Neuron (in vitro differentiated cells): Measurements from ENCODE around the gene FGFR2.

ENCODE experiments used
- H2AFZ ChIP-seq: one replicate; pipeline ENCODE4 v1.6.1; 2013; ENCODE audit warnings: low read depth, mild to moderate bottlenecking, inconsistent platforms, low read length, moderate library complexity
- H3K27me3 ChIP-seq: one replicate; pipeline ENCODE4 v1.6.1; 2013; ENCODE audit warnings: low read length; ENCODE audit not compliant: insufficient read depth
- H3K36me3 ChIP-seq: one replicate; pipeline ENCODE4 v1.6.1; 2013; ENCODE audit warnings: low read length; ENCODE audit not compliant: insufficient read depth
- H3K4me1 ChIP-seq: one replicate; pipeline ENCODE4 v1.6.1; 2013; ENCODE audit warnings: low read length; ENCODE audit not compliant: insufficient read depth
- H3K4me3 ChIP-seq: 2 replicates; pipeline ENCODE4 v1.5.1; 2013; ENCODE audit warnings: mild to moderate bottlenecking, low read length, moderate library complexity
- H3K9me3 ChIP-seq: one replicate; pipeline ENCODE4 v1.6.1; 2013; ENCODE audit warnings: low read length

Gene FGFR2

DNA sequence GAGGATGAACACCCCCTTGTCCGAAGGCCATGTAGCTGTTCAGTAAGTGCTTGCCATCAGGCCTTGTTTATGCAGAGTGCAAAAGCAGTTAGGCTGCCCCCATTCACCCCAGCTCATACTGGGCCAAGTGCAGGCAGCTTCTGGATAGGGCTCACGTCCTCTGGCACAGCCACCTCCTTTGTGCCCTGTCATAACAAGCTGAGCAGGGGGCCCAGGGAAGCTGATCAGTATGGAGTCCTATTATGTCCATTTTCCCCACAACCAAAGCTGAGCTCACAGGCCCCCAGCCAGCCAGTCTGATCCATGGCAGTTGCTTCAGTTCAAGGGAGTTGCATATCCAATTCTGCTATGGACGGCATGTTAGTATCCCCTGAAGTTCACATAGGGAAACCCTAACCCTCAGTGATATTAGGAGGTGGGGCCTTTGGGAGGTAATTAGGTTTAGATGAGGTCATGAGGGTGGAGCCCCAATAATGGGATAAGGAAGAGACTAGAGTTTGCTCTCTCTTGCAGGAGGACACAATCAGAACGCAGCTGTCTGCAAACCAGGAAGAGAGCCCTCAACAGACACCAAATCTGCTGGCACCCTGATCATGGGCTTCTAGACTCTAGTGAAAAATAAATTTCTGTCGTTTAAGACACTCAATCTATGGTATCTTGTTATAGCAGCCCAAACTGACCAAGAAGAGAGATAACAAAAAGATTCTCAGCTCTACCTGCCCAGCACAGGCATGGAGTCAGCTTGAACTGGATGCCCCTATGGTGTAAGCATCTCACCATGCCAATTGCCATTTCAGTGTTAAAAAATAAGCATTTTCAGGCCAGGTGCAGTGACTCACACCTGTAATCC, 155.9 kb downstream of the FGFR2 start:
- Histone ChIP-seq H3K4me3 (no peak overlapping the region), H2AFZ (no peak overlapping the region), H3K4me1 (peaks cover 8% of the 10 kb centered on the region), H3K9me3 (no peaks in the 10 kb centered on the region), H3K36me3 (no peaks in the 10 kb centered on the region), H3K27me3 (no peaks in the 10 kb centered on the region)

DNA sequence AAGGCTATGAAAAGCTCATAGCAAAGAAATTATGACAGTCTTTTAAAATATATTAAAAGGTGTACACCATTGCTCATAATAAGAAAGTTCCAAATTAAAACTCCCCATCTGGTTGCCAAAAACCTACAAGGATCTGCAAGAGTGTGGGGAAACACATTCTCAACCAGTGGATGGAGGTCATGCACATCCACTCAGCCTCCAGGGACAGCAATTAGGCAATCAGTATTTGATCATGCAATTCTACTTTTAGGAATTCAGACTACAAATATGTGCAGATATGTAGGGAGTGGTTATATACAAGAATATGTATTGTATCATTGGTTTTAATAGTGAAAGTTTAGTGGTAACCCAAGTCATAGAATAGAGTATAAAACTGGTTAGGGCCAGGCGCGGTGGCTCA, 157.8 kb downstream of the FGFR2 start:
- Histone ChIP-seq H3K4me3 (no peak overlapping the region), H3K36me3 (no peaks in the 10 kb centered on the region), H3K9me3 (no peaks in the 10 kb centered on the region), H3K27me3 (no peaks in the 10 kb centered on the region), H3K4me1 (peaks cover 26% of the 10 kb centered on the region), H2AFZ (no peak overlapping the region)

DNA sequence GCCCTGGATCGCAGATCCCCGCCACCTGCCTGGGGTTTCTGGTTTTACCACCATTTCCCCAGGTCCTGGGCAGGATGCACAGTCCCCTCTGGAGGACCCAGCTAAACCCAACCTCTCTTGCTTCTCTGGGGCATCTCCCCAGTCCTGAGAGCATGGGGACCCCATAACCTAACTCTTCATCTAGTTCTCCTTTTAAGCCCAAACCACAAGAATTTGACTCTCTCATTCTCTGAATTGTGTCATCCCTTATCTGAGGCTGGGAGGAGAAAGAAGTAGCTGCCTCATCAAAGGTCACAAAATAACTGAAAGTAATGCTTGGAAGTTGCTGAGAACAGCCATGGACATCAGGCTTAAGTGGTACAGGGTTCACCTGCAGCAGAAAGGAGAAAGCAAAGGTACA, 159.9 kb downstream of the FGFR2 start:
- Histone ChIP-seq H3K27me3 (no peaks in the 10 kb centered on the region), H3K9me3 (no peaks in the 10 kb centered on the region), H3K4me3 (no peak overlapping the region), H3K36me3 (no peaks in the 10 kb centered on the region), H3K4me1 (peaks cover 37% of the 10 kb centered on the region), H2AFZ (no peak overlapping the region)

DNA sequence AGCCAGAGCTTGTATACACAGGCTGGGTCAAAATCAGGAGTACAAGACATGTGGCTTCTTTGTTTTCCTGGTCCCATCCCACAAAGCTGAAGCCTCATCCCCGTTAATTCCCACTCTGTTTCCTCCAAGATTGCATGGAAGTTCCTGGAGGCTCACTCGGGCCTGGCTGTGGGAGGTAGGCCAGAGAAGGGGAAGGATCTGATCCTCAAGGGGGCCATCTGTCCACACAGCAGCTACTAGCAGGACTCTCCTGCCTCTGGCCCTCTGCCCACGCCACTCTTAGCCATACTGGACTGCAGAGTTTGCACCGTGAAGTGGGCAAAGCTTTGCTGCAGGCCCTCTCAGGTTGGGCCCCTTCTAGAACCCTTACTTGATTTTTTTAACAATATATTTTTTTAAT, 160.6 kb downstream of the FGFR2 start:
- no peaks in the 10 kb centered on the region for H3K36me3 ChIP-seq
- no peak overlapping the region for H3K4me3 ChIP-seq
- peak overlapping the region; percentile 8 for H2AFZ ChIP-seq
- H3K27me3 ChIP-seq = no peaks in the 10 kb centered on the region
- H3K4me1 ChIP-seq = peaks cover 37% of the 10 kb centered on the region
- no peaks in the 10 kb centered on the region for H3K9me3 ChIP-seq

DNA sequence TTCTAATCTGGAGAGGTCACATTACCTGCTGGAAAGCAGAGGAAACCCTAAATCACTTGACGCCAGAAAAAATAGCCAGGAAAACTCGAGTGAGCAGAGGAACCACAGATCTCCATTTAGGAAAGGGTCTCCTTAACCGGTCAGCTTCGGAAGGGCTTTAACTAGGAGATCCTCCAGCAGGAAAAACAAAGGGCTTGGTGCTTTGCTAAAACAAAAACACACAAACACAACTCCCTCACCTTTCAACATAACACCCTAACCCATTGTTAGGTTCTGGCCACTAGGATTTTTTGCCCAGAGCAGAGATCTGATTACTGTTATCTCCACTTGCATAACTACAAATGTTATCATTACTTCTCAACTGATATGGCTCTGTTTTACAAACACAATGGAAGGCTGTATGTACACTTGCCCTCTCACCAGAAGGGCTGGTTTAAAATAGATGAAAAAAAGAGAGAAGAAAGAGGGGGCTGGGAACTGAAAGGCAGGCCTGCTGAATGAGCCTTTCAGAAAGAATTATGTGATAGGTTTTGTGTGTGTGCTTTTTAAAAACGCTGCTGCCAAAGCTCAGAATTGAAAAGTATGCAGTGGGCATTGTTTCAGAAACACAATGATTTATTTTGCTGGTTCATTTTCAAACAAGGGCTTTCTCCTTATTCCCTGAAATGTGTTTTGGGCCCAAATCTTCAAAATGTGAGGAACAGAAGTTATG, 161.5 kb downstream of the FGFR2 start:
- Histone ChIP-seq H3K4me3 (no peak overlapping the region), H3K27me3 (no peaks in the 10 kb centered on the region), H2AFZ (no peak overlapping the region), H3K36me3 (no peaks in the 10 kb centered on the region), H3K4me1 (peaks cover 32% of the 10 kb centered on the region), H3K9me3 (no peaks in the 10 kb centered on the region)

DNA sequence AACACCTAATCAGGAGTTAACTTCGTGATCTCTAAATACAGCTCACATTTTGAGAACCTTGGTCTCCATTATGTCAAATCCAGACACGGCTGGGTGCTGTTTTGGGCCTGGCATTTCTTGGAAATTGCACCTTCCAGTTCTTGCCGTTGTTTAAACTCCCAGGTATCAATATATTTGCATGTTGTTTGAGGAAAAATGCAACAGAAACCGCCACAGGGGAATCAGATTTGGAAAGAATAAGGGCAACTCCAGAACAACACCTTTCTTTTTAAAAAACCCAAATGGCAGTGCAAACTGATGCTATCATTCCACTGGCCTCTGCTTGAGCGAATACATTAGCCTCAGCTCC, 162.0 kb downstream of the FGFR2 start:
- Histone ChIP-seq H3K27me3 (no peaks in the 10 kb centered on the region), H3K4me1 (peaks cover 32% of the 10 kb centered on the region), H3K9me3 (no peaks in the 10 kb centered on the region), H3K36me3 (no peaks in the 10 kb centered on the region), H2AFZ (no peak overlapping the region), H3K4me3 (no peak overlapping the region)

DNA sequence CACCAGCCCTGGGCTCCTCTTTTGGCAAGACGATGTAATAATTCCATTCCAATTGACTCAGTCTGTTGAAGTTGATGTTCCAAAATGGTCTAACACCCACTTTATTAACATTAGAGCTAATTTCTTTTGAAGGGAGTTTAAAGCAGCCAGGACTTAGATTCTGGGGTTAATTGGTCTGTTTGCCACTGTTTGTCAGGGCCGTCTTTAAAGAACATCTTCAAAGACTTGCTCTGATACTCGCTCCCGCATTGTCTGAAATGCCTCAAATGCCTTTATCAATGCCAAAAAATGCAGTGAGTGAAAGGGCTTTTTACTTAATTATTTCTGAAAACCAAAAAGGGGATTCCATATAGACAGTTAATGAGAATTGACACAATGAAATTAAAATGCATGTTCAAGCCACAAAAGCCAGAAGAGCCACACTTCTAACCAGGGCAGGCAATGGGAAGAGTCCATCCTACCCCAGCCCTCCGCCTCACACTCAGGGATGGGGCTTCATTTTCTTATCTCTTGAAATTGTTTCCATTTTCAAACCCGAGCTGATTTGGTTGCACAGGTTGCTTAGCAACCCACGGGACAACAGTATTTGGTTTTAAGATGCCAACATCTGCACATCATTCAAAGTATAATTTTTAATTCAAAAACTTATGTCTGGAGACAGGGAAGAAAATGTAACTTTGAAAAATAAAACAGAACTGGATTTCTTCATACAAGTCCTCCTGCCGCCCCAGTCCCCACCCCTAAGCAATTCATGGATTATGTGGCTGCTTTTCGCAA, 163.0 kb downstream of the FGFR2 start:
- no peaks in the 10 kb centered on the region for H3K27me3 ChIP-seq
- H3K9me3 ChIP-seq = no peaks in the 10 kb centered on the region
- H2AFZ ChIP-seq = no peak overlapping the region
- H3K4me3 ChIP-seq = no peak overlapping the region
- H3K4me1 ChIP-seq = peaks cover 32% of the 10 kb centered on the region
- H3K36me3 ChIP-seq = no peaks in the 10 kb centered on the region

DNA sequence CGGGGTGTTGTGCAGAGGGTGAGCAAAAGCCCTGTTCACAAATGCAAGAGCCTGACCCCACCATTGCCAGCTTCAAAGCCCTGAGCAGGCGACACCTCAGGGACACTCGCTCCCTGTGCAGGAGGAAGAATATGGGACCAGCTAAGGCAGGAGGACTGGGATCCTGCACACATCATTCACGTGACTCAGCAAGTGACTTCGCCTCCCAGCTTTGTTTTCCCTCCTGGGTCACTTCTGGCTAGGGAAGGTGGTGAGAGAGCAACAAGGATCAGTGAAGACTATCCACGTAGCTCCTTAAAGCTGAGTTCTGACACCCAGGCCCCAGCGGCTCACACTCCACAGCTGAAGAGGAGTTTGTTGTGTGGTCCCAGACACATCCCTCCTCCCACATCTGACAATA, 164.3 kb downstream of the FGFR2 start:
- Histone ChIP-seq H3K27me3 (no peaks in the 10 kb centered on the region), H3K9me3 (no peaks in the 10 kb centered on the region), H3K4me3 (no peak overlapping the region), H3K36me3 (no peaks in the 10 kb centered on the region), H3K4me1 (peaks cover 32% of the 10 kb centered on the region), H2AFZ (no peak overlapping the region)

DNA sequence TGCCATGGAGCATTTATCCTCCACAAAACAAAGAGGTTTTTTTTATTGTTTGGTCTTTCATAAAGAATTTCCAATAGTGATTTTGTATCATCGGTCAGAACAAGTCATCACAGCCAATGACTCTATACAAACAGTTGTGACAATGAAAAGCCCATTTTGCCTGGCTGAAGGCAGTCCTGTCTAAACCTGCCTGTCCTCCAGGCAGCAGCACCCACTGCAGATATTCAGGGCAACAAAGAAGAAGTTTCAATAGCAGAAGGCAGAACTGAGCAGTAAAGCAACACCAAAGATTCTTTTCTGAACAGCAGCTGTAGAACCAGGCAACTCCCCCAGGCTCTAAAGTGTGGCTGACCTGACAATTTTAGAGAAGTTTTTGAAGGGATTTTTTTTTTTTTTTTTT, 169.4 kb downstream of the FGFR2 start:
- H3K9me3 ChIP-seq = no peaks in the 10 kb centered on the region
- no peak overlapping the region for H2AFZ ChIP-seq
- peaks cover 2% of the 10 kb centered on the region for H3K27me3 ChIP-seq
- H3K4me3 ChIP-seq = no peak overlapping the region
- peaks cover 2% of the 10 kb centered on the region for H3K4me1 ChIP-seq
- no peaks in the 10 kb centered on the region for H3K36me3 ChIP-seq
